HPDE6-E6E7 (cell line): ENCODE results near the gene CSGALNACT2.
"Not testable (repeated sequence)": the region's sequence is repeated elsewhere in the genome, so short reads cannot be mapped to it uniquely, and the experiment has no call there.

Experiments used
- DNase-seq: peaks from one replicate; pipeline ENCODE4 v3.0.0; 2011; ENCODE audit warnings: missing footprints; ENCODE audit errors: extremely low spot score

Gene CSGALNACT2

DNA sequence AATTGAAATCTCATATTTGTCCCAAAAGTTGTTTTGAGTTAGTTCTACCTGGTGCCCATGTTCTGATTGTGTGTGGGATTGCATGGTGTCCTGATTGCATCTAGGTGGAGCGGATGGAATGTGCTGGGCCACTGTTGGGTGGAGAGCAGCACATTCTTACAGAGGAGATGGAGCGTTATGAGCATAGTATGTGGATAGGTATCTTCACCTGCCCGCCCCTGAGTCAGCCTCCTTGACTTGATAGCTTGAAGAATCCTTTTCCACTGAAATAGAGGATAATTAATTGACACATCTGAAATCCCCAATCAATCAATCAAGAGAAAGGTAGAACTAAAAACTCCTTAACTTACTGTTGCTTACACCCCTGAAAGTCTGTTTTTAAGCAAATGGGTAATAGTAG, 45.5 kb downstream of the CSGALNACT2 start:
- not testable (repeated sequence) for DNase-seq

DNA sequence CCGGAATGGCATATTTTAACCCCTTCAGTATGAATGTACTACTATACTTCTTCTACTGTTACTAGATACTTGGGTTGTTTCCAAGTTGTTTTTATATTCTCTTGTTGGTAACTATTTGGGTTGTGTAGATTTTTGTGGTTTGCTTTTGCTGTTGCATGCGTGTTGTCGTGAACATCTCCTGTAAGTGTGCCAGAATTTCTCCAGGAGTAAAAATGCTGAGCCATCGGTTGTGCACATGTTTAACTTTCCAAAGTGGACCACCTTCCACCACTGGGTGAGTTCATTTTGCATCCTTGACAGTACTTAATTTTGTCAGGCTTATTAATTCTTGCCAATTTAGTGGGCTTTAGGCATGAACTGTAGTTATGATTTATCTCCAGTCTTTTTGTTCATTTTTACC, 47.9 kb downstream of the CSGALNACT2 start:
- no peak for DNase-seq

DNA sequence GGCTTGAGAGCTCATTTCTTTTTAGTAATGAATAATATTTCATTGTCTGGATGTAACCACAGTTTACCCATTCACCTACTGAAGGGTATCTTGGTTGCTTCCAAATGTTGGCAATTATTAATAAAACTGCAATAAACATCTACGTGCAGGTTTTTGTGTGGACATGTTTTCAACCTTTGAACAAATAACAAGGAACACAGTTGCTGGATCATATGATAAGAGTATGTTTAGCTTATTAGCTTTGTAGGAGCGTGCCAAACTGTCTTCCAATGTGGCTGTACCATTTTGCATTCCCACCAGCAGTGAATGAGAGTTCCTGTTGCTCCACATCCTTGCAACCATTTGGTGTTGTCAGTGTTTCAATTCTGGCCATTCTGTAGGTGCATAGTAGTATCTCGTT, 49.0 kb downstream of the CSGALNACT2 start:
- no peak for DNase-seq

DNA sequence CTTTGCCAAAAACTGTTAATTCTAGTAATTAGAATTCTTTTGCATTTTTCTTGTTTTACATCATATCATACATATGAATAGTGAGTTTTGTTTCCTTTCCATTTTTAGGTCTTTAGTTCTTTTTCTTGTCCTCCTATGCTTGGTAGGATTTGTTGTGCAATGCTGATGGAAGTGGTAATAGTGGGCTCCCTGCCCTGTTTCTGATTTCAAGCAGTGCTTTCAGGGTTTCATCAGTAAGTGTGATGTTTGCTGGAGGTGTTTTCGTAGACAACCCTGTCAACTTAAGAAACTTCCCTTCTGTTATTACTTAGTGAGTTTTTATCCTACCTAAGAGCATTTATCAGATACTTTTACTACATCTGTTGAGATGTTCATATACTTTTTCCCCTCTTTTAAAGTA, 50.5 kb downstream of the CSGALNACT2 start:
- DNase-seq = no peak

DNA sequence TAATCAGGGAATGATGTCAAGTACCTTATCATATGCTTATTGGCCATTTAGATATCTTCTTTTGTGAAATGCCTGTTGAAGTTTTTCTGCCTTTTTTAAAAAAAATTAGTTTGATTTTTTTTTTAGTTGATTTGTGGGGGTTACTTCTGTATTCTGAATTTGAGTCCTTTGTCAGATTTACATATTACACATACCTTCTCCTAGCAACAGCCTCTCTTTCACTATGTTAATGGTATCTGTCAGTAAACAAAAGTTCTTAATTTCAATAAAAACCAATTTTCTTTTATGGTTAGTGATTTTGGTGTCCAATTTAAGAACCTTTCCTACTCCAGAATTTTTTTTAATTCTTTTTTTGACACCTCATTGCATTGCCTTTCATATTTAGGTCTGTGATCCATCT, 52.0 kb downstream of the CSGALNACT2 start:
- no peak for DNase-seq

DNA sequence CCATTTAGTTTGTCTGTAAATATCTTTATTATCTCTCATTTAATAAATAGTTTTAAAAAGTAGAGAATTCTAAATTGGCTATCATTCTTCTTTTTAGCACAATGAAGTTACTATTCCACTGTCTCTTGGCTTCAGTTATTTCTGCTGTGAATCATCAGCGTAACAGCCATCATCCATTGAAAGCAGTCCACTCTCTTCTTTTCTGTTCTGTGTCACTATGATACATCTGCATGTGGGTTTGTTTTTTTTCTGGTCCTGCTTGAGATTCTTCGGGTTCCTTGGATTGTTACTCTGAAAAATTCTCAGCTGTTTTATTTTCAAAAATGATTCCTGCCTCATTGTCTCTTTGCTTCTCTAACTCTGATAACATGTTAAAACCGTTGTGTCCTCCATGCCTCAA, 52.5 kb downstream of the CSGALNACT2 start:
- no peak for DNase-seq

DNA sequence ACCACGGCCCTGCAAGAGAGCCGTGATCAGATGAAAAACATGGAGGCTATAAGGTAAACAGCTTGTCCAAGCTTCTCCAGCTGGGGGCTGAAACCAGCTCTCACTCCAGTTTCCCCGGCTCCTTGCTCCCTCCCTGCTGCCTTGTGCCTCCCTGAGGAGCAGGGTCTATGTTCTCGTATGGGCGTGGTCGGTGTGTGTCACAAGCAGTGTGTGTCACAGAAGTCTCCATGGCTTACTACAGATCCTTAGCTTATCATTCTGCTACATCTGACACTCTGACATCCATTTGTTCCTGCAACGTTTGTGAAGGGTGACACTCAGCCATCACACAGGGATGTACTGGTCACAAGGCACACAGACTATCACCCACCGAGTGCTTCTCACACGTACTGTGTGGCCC, 54.6 kb downstream of the CSGALNACT2 start:
- DNase-seq = no peak

DNA sequence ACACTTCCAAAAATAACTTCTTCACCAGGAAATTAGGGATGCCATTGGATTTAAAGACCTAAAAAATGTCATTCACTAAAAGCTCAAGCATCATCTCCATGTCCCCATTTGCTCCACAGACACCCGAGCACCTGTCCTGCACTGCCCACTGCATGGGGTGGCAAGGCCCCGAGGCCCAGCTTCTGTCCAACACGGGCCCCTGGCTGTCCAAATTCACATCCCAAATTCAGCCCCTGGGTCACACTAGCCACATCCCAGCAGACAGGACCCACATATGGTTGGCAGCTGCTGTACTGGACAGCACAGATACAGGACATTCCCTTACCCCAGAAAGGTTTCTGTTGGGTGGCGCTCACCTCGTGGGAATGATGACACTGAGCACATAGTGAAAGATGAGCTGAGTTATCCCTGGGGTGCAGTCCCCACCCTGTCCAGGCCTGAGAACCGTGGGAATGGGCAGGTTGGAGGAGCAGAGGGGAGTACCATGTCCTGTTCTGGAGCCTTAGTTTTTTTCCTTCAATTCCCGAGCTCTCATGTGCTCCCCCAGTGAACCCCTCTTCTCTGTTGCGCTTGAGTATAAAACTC, 55.3 kb downstream of the CSGALNACT2 start:
- DNase-seq = no peak

DNA sequence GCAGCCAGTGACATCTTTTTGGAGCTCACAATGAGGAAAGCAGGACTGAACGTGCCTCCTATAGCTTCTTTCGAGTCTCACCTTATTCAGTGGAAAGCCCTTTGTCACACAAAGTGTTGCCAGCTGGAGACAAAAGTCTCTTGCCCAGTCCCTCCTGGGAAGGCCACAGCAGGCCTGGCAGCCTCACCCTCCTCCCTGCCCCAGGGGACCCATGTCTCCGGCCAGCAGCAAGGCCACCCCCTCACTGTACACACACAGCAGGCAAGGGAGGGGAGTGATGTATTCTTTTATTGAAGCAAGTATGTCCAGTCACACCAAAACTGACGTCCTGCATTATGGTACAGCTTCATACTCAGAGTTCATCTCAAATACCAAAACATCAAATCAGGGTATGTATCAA, 56.0 kb downstream of the CSGALNACT2 start:
- DNase-seq = no peak

DNA sequence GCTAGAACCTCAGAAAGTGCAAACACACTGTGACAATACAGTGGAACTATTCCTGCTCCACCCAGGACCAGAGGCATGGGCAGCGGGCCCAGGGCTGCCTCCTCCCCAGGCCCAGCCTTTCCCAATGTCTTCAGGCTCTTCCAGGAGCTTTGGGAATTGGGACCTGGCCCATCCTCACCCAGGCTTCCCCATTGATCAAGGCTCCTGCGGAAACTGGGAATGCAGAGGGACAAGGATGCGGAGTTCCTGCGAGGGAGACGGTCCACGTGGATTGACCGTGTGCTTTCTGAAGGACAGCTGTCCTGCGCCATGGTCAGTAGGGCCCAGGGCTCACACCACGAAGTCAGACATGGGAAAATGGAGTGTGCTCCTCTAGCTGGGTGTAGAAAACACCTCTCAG, 56.6 kb downstream of the CSGALNACT2 start:
- DNase-seq = no peak

DNA sequence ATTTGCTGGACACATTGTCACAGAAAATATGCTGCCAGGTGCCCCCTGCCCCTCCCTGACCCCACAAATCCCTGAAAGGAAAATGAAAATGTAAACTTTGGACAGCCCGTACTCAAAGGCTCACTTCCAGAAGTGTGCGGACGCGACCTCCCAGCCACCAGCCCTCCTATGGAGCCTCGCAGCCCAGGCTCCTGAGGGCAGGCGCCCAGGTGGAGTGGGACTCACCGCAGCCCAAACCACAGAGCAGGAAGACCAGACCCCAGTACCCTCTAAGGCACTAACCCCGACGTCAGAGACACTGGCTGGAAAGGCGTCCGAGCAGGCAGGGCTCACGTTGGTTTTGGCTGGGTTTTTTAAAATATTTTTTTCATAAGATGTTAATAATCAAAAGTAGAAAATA, 57.3 kb downstream of the CSGALNACT2 start:
- no peak for DNase-seq

DNA sequence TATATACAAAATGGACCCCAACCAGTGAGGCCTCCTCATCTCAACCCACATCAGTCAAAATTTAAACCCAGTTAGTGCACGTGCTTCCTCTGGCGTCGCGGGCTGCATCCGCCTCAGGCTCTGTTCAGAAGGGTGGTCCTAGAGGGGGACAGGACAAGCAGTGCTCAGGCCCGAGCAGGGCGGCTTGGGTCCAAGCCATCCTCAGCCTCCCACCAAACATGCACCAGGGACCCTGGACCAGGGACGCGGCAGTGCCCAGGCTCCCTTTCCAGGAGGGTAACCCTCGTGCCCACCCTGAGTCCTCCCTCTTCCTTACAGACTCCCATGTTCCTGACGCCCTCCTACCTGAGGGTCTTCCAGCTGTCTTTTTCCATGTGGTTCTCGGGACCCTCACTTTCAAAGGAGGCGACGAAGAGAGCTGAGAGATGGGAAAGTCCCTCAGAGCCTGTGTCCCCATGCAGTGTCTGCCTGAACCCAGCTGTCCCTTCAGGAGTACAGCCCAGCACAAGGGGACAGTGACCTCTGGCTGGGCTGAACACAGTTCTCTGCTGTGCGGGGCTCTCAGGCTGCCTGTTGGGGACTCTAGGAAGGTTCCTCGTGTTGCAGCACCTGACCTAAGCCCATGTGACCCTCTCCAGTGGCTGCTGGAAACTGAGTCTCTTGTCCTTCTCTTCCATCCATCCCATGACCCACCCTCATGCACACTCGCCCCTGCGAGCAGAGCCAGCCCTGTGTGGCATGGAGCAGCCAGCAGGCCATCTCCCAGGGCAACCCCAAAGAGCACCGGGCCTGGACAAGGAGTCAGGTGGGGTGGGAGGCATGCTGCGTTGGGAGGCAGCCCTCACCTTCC, 58.1 kb downstream of the CSGALNACT2 start:
- DNase-seq = no peak

DNA sequence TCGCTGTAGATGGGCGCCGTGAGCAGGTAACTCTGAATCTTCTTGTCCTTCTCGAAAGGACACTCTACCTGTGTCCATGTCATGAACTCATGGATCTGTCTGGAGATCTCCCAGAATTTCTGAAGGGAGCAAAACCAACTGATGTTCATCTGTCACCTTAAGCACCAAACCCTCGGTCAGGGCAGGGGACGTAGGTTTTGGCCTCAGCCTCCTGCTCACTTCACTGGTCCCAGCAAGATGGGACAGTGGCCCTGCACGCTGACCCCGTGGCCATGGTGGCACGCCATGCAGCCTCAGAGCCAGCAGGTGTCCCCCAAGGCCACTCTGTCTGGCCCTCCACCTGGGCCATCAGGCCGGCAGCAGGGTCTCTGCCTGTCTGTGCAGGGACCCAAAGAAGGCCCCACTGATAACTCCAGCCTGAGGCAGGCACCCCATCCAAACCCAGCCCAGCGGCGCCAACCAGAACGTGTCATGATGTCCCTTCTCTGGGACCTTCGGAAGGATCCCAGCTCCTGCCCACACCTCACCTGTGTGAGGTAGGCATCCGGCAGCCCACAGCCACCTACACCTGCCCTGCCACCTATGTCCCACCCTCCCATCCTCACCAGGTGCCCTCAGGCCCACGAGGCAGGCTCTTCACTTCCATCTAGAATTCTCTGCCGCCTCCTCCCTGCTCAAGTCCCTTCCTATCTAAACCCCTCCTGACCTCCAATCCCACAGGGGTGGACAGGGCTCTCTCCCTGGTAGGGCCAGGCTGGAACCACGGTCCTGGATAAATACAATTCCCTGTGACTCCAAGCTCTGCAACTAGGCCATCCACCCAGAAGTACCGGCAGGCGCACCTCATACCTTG, 59.0 kb downstream of the CSGALNACT2 start:
- DNase-seq = no peak

DNA sequence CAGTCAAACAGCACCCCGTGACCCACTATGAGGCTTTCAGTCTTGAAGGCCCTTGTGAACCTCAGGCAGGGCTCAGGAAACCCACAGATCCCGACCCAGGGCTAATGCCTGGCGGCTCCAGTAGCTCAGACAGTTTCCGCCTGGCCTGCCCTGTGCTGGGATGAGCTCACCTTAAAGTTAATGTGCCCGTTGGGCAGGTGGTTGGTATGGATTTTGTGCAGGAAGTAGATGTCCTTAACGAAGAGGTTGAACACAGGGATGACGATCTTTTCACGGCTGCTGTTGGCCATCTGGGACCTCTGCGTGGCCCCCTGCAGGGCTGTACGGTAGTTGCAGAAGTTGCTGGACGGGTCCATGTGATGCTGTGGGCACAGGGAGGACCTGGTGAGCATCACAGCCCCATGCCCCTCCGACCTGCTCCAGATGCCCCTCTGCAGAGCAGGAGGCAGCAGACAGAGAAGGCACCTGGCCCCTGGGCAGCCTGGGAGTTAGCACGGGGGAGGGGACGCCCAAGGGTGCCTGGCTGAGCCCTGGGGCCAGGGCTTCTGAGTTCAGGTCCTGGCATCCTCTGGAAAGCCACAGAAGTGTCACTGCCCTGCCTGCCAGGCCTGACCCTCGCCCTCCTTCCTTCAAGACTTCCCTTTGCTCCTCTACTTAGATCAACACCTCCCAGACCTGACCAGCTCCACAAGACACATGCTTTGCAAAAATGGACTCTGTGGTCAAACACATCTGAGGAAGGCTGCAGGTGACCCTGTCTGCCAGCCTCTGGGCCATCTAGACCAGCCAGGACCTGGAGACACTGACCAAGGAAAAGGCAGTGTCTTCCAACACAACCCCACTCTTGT, 59.8 kb downstream of the CSGALNACT2 start:
- no peak for DNase-seq

DNA sequence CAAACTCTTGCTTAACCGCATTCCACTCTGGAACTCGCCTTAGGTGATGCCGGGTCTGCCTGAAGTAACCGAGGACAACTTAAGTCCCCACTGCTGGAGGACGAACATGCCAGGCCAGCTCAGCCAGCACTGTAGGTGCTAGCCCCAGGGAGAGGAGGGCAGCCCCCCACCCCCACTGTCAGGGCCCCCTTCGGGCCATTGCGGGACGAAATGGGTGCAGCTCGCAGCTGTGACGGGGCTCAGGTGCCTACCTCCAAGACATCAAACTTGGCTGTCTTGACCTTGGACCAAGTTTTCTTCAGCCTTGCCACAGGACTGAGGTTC, 60.4 kb downstream of the CSGALNACT2 start:
- no peak for DNase-seq

DNA sequence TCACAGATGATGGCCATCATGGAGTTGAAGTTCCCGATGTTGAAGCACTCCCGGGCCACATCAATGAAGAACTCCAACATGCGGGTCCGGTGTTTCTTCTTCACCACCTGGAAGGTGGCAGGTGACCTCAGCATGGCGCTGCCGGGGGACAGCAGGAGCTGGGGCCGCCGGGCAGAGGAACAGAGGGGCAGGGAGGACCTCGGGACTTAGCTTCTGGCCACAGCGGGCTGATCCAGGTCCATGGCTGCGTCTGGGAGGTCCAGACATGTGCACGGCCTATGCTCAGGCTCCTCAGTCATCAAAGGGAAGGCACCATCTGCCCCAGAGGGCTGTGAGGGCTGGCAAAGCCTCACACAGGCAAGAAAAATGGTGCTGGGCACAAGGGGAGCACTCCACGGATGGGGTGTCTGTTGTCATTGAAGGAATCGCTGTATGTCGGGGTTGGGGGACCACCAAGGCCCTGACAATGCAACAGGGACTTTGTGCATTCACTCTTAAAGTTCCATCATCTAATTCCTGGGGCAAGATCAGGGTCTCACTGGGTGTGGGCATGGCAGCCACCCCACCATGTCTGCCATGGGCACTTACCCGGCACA, 60.9 kb downstream of the CSGALNACT2 start:
- no peak for DNase-seq

DNA sequence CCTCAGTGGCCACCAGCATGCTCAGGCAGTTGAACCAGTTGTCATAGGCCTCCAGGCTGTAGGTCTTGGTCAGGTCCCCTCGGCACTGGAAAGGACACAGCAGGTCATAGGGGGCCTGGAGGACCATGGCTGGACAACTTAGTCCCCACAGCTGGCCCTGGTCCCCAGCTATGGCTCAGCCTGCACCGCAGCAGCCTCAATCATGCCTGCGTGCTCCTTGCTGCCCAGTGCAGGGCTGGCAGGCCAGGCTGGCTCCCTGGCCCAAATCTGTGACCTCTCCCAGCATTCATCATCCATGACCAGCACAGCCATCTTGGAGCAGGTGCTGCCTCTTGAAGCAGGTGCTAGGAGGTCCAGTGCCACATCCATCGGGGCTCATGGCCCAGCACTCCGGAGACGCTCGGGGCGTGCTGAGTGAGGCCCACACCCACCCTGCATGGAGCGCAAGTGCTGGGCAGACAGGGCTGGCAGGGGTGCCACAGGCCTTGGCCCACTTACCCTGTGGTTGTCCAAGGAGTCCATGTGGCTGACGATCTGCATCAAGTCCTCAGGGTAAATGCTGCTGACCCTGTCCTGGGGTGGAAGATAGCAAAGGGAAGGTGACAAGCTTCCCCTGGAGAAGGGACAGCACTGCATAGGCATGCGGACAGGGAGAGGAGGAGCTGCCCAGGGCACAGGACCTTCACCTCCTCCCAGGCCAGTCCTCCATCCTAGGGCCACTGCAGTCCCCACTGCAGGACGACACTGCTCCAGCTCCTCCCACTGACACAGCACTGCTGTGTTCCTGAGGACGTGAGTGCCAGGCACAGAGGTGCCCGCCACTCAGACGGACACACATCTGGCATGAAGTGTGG, 61.7 kb downstream of the CSGALNACT2 start:
- no peak for DNase-seq

DNA sequence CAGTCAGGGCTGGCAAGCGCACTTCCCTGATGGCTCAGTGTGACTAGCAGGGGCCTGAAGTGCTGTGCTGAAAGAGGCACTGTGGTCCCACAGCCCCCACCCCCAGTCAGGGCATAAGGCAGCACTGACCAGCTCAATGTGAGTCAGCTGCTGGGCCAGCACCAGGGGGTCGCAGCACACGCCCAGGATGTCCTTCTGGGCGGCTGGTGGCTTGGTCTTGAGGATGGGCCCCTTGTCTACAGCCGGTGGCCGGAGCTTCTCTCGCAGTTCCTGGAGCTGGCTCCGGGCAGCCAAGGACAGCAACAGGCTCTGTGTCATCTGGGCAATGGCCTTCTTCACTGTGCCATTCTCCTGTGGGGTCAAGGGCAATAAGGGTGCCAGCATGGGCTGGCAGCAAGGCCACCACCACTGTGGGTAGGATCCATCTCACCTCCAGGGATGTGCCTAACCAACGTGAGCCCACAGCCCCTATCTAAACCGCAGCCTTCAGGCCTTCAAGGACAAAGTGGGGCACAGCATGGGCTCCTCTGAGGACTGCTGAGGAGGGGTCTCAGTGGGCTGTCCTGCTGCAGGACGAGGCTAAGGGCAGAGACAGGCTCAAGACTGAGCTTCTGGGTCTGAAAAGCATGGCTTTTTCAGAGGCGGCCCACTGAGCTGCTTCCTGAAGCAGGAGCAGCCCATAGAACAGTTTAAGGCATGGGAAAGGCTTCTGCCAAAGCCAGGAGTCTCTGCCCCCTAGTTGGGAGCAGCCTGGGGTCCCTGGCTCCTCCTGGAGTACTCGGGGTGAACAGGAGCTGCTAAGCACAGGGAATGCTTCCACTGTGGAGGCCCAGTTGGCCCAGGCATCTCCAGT, 62.5 kb downstream of the CSGALNACT2 start:
- DNase-seq = no peak

DNA sequence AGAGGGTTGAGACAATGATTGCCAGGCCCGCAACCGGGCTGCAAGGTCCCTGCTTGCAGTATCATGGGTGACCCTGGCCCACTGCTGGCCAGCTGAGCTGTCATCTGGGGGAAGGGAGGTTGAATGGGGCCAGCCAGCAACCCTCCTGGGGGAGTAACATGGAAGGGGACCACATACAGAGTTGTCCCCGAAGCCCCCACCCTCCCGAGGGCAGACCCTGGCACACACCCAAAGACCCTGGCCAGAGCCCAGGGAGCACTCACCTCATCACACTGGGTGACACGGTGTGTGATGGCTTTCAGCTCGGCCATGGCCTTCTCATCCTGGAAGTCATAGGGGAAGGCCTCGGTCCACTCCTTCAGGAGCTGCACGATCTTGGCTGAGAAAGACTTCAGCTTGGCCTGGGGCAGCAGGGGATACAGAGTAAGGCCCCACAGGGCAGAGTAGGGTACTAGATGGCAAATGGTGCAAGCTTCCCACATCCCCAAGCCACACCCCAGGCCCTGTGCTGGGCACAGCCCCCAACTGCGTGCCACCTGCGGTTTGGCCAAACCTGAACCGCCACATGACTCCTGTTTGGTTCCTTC, 63.4 kb downstream of the CSGALNACT2 start:
- no peak for DNase-seq
